Duodenal mucosa (tissue), 2 donors: ENCODE data around the gene TNRC6C.

Source experiments
- H3K27ac ChIP-seq: one replicate; pipeline ENCODE4 v1.7.0; 2013; ENCODE audit warnings: low read depth, low read length
- H3K27me3 ChIP-seq, 2 donors: one replicate each; pipeline ENCODE4 v1.7.0; 2013; ENCODE audit warnings: low read length in 2 of 2, control low read depth in 1 of 2; ENCODE audit not compliant: insufficient read depth in 2 of 2, control insufficient read depth in 1 of 2
- H3K36me3 ChIP-seq, 2 donors: one replicate each; pipeline ENCODE4 v1.7.0; 2013; ENCODE audit warnings: low read length in 2 of 2, control low read depth in 1 of 2; ENCODE audit not compliant: insufficient read depth in 2 of 2, control insufficient read depth in 1 of 2
- H3K4me1 ChIP-seq, 2 donors: one replicate each; pipeline ENCODE4 v1.7.0; 2013; ENCODE audit warnings: low read length in 2 of 2, control low read depth in 1 of 2; ENCODE audit not compliant: insufficient read depth in 2 of 2, control insufficient read depth in 1 of 2
- H3K4me3 ChIP-seq, 2 donors: one replicate each; pipeline ENCODE4 v1.7.0; 2013; ENCODE audit warnings: low read length in 2 of 2, low read depth in 1 of 2
- H3K9ac ChIP-seq, 2 donors: one replicate each; pipeline ENCODE4 v1.7.0; 2013; ENCODE audit warnings: low read length in 2 of 2, low read depth in 1 of 2
- H3K9me3 ChIP-seq, 2 donors: one replicate each; pipeline ENCODE4 v1.7.0; 2013; ENCODE audit warnings: low read length in 2 of 2, control low read depth in 1 of 2; ENCODE audit not compliant: control insufficient read depth in 1 of 2

TNRC6C gene

DNA sequence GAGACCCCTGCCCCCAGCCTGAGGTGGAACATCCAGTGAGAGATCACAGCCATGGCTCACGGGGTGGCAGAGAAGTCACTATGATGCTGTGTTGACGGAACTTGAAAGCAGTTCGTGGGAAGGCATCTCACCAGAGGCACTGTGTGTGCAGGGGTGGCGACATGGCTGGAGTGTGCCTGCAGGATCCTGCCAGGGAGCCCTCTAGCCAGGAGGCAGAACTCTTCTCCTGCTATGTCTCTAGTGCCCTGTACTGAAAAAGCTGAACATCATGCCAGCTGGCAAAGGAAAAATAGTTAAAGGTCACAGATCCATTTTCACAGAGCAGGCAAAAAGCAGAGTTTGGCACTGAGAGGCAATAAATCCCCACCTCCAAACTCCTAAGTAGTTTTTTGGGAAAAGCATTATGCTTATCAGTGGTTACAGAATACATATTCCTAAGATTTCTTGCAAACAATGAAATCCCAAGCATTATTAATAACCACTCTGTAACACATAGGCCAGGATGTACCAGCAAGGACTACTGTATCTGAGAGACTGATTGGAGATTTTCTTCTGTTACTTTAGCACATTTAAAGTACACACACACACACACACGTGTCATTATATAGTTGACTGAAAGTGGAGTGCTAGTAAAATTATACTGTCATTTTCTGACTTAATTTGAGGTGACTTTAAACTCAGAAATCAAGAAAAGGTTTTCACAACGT is 36.8 kb downstream of the TNRC6C start:
- Histone ChIP-seq H3K9me3 (no peaks in the 10 kb centered on the region), H3K36me3 (no peaks in the 10 kb centered on the region), H3K27ac (no peak overlapping the region)

DNA sequence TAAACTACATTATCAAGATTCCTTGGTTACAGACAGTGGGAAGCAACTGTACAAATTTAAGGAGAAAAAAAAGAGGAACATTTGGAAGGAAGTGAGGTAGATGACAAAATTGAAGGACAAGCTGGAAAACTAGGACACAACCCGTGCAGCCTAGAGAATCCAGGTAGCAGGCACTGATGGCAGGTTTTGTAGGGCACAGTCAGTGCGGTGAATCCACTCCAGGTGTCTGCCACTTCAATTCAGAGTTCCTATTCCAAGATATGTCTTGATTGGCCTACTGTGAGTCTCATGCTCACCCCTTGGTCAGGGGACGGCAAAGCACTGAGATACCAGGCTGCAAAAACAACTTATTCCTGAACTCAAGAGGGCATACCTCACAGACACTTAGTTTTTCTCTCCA is 37.8 kb downstream of the TNRC6C start:
- Histone ChIP-seq H3K9ac (no peak overlapping the region), H3K4me1 (no peaks in the 10 kb centered on the region), H3K9me3 (no peaks in the 10 kb centered on the region), H3K27me3 (no peaks in the 10 kb centered on the region), H3K36me3 (no peaks in the 10 kb centered on the region), H3K4me3 (no peak overlapping the region), H3K27ac (no peak overlapping the region)

More for the DNA sequence above, 36.8 kb downstream of the TNRC6C start:
- Histone ChIP-seq H3K9ac (no peak overlapping the region), H3K27me3 (no peaks in the 10 kb centered on the region), H3K4me1 (no peaks in the 10 kb centered on the region), H3K4me3 (no peak overlapping the region)

- Histone ChIP-seq H3K4me1 (no peaks in the 10 kb centered on the region), H3K27ac (no peak overlapping the region)
Observed at GRCh38 chr17:77999413-78000173, 41.1 kb downstream of the TNRC6C start.

DNA sequence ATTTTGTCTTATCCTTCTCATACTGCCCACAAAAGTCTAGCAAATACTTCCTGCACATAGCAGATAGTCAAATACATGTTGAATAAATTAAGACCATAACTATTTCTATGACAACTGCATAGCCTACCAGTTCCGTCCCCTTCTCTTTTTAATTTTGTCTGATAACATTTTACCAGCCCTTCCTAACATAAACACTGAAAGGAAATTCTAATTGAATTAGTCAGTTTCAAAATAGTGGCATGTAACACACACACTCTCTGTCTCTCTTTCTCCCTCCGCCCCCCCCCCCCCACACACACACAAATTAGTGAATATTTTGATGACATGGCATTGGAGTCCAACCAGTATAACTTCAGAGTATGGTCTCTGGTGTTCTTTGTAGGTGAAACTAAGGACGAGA is 41.8 kb downstream of the TNRC6C start:
- Histone ChIP-seq H3K4me3 (no peak overlapping the region), H3K27ac (no peak overlapping the region), H3K27me3 (no peaks in the 10 kb centered on the region), H3K36me3 (peaks cover 0 to 3% of the 10 kb centered on the region in 2 donors), H3K9ac (no peak overlapping the region), H3K4me1 (no peaks in the 10 kb centered on the region), H3K9me3 (no peaks in the 10 kb centered on the region)

More at GRCh38 chr17:77999413-78000173, 41.1 kb downstream of the TNRC6C start:
- Histone ChIP-seq H3K9me3 (no peaks in the 10 kb centered on the region), H3K4me3 (no peak overlapping the region), H3K27me3 (no peaks in the 10 kb centered on the region), H3K9ac (no peak overlapping the region), H3K36me3 (peaks cover 0 to 3% of the 10 kb centered on the region in 2 donors)

DNA sequence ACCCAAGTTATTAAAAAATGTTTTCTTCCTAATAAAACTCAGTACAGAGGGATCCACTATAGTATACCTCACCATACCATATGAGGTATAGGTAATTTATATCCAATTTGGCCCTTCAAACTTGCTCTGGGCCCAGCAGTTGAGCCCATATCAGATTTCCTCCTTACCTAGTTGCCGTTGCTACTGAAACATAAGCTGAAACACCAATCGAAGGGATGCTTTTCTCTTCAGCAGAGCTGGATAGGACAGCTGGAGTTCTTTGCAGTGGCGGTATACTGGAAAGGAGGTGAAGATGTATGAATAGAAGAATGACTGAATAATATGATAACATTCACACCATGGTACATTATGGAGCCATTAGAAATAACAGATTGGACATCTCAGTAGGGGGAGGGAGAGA is 42.7 kb downstream of the TNRC6C start:
- H3K9ac ChIP-seq = no peak overlapping the region
- H3K9me3 ChIP-seq = no peaks in the 10 kb centered on the region
- H3K27ac ChIP-seq = no peak overlapping the region
- H3K36me3 ChIP-seq = peaks cover 0 to 3% of the 10 kb centered on the region in 2 donors
- H3K4me3 ChIP-seq = no peak overlapping the region
- H3K27me3 ChIP-seq = no peaks in the 10 kb centered on the region
- no peaks in the 10 kb centered on the region for H3K4me1 ChIP-seq

DNA sequence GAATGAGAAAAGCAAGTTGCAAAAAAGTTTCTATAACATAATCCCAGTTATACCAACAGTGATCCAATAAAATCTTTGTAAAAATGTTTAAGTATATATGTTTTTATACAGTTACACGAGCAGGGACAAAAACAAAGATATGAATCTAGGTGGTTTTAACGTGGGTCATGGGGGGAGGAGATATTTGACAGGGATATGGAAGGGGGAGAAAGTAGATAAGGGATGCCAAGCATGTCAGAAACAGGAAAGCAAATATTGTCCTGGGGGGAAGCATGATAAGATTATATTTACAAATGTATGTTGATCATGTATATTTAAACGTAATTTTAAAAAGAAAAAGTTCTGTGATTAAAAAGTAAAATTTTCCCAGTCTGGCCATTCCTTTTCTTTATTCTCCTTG is 43.1 kb downstream of the TNRC6C start:
- Histone ChIP-seq H3K27ac (no peak overlapping the region), H3K27me3 (no peaks in the 10 kb centered on the region), H3K9ac (no peak overlapping the region), H3K9me3 (no peaks in the 10 kb centered on the region), H3K4me3 (no peak overlapping the region), H3K4me1 (no peaks in the 10 kb centered on the region), H3K36me3 (peaks cover 0 to 3% of the 10 kb centered on the region in 2 donors)

- H3K4me1 ChIP-seq = no peaks in the 10 kb centered on the region
- no peak overlapping the region for H3K9ac ChIP-seq
- no peak overlapping the region for H3K4me3 ChIP-seq
- no peaks in the 10 kb centered on the region for H3K27me3 ChIP-seq
- no peak overlapping the region for H3K27ac ChIP-seq
- peaks cover 0 to 3% of the 10 kb centered on the region in 2 donors for H3K36me3 ChIP-seq
- H3K9me3 ChIP-seq = no peaks in the 10 kb centered on the region
Observed at GRCh38 chr17:78002166-78002565, 43.7 kb downstream of the TNRC6C start.

DNA sequence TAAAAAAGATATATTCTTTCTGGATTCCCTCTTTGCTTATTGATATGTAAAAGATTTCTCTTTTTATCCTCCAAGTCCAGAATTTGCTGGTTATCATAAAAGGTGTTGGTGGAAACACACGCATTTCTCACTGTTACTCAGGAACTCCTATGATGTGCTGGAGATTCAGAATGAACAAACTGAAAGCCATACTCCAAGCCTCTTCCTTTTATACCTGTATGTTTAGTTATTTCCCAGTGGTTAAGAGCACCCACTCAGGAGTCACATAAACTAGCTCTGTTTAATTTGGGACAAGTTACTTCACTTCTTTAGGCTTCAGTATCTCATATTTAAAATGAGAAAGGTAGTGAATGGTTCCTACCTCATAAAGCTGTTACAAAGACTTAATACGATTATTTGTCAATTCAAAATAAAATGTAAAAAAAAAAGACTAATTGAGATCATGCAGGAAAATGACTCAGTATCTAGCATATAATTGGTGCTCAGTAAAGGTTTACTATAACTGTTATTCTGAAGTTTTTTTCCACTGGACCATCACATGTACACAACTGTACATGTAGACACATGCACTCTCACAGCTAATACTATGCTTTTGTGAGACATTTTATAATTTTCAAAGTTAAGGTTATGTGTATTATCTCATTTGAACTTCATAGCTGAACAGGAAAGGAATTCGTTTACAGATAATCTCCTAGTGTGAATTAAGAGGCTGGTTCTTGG is 47.1 kb downstream of the TNRC6C start:
- H3K27ac ChIP-seq = no peak overlapping the region
- H3K4me1 ChIP-seq = no peaks in the 10 kb centered on the region
- H3K27me3 ChIP-seq = no peaks in the 10 kb centered on the region
- H3K36me3 ChIP-seq = peaks cover 0 to 3% of the 10 kb centered on the region in 2 donors
- H3K4me3 ChIP-seq = no peak overlapping the region
- no peaks in the 10 kb centered on the region for H3K9me3 ChIP-seq
- no peak overlapping the region for H3K9ac ChIP-seq

GRCh38 chr17:78006338-78006737 is 47.8 kb downstream of the TNRC6C start:
- no peaks in the 10 kb centered on the region for H3K27me3 ChIP-seq
- no peak overlapping the region for H3K9ac ChIP-seq
- no peaks in the 10 kb centered on the region for H3K4me1 ChIP-seq
- H3K27ac ChIP-seq = no peak overlapping the region
- H3K9me3 ChIP-seq = no peaks in the 10 kb centered on the region
- H3K4me3 ChIP-seq = no peak overlapping the region
- peaks cover 0 to 3% of the 10 kb centered on the region in 2 donors for H3K36me3 ChIP-seq

GRCh38 chr17:78007647-78008046 is 49.1 kb downstream of the TNRC6C start:
- no peak overlapping the region for H3K4me3 ChIP-seq
- no peak overlapping the region for H3K27ac ChIP-seq
- peaks cover 0 to 3% of the 10 kb centered on the region in 2 donors for H3K36me3 ChIP-seq
- no peaks in the 10 kb centered on the region for H3K27me3 ChIP-seq
- no peak overlapping the region for H3K9ac ChIP-seq
- no peaks in the 10 kb centered on the region for H3K9me3 ChIP-seq
- no peaks in the 10 kb centered on the region for H3K4me1 ChIP-seq
